GM19452 (cell line): ENCODE measurements around the gene VIPR2.

Experiments
- ATAC-seq: cut with Tn5 transposase; IDR thresholded peaks from one replicate; pipeline ENCODE4 v1.9.1; 2021; ENCODE audit not compliant: unreplicated experiment

The VIPR2 gene

DNA sequence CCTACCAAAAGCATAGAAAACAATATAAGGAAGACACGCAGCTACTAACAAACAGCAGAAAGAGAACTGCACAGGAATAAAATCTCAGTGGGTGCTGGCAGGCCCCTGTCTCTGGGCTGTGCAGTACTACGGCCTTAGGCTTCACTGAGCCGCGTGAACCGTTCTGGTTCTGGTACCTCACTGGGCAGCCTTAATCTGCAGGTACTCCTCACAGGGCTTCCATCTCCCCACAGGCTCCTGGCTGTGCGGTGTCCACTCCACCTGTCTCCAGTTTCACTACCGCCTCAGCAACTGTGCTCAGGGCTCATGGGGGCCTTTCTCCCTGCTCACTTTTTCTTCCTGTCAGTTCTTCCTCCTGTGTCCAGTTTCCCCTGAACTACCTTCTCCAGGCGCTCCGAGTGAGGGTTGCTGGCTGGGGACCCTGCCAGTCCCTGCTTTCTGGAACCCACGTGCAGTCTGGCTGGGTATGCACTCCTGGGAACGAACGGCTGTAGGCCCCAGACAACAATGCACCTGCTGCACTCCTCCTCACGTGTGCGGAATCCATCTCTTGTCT, 75.7 kb downstream of the VIPR2 start:
- no peak for ATAC-seq

DNA sequence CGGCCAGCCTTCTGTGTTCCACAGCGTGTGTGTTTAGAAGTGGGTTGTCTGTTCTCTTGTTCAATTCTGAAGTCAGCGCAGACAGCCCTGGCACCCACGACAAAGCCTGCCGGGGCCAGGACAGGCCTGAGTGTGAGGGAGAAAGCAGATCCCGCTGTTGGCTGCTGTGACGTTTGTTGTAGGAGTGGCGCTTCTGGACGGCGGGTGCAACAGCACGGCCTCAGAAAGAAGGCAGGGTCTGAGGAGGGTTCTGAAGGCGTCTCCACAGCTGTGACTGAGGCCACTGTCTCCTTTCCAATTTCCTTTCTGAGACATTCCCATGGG, 76.2 kb downstream of the VIPR2 start:
- ATAC-seq, result no peak

GRCh38 chr7:159067576-159068487, 76.8 kb downstream of the VIPR2 start:
- no peak for ATAC-seq

DNA sequence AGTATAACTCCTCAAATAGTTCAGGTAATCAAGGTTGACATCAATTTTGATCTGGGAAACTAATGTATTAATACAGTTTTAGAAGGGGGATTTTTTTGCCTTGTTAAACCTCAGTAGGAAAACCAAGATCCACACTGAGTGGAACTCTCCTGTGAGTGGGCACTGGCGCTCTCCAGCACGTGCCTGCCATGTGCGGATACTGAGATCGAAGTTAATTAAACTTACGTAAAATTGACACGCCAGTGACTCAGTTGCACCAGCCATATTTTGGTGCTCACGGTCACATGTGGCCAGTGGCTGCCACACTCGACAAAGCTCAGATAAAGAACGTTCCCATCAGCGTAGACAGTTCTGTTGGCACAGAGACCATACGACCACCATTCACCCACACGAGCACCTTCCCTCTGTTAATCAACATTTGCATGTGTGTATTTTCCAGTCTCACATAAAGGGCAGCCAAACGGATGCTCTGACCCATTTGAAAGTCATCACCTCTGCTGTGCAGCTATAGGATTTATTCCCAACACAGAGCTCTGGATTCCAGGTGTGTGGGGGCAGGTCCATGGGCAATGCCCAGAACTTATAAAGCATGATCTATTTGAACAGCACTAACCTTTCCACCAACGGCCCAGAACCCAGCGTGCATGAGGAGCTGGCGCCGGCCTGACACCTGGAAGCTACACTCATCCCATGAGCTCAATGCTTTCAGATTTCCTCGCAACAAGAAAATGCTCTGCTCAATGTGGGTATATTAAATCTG, 77.7 kb downstream of the VIPR2 start:
- no peak for ATAC-seq

DNA sequence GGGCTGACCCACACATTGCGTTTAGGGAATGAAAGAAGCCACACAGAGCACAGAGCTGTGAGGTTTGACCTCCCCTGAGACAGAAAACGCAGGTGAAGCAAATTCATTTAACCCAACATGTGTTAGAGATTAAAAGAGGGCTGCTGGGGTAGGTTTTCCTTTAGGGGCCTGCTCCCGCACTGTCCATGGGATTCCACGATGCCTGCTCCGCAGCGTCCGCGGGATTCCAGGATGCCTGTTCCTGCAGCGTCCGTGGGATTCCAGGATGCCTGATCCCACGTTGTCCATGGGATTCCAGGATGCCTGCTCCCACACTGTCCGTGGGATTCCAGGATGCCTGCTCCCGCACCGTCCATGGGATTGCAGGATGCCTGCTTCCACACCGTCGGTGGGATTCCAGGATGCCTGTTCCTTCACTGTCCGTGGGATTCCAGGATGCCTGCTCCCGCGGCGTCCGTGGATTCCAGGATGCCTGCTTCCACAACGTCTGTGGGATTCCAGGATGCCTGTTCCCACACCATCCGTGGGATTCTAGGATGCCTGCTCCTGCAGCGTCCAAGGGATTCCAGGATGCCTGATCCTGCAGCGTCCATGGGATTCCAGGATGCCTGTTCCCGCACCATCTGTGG, 78.7 kb downstream of the VIPR2 start:
- no peak for ATAC-seq

GRCh38 chr7:159064816-159065510, 79.7 kb downstream of the VIPR2 start:
- ATAC-seq, result no peak

- ATAC-seq, result no peak
Observed at GRCh38 chr7:159064121-159064815, 80.4 kb downstream of the VIPR2 start.

DNA sequence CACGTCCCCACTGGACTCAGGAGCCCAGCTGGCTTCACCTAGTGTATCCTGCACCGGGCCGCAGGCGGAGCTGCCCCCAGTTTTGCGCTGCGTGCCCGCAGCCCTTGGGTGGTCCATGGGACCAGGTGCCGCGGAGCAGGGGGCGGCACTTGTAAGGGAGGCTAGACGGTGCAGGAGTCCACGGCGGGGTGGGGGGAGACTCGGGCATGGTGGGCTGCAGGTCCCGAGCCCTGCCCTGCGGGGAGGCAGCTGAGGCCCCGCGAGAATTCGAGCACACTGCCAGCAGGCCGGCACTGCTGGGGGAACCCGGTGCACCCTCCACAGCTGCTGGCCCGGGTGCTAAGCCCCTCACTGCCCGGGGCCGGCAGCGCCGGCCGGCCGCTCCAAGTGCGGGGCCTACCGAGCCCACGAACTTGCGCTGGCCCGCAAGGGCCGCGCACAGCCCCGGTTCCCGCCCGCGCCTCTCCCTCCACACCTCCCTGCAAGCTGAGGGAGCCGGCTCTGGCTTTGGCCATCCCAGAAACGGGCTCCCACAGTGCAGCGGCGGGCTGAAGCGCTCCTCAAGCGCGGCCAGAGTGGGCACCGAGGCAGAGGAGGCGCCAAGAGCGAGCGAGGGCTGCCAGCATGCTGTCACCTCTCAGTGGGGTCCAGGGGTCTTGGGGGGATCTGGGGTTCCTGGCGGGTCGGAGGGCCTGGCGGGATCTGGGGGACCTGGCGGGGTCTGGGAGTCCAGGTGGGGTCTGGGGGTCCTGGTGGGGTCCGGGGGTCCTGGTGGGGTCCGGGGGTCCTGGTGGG, 81.4 kb downstream of the VIPR2 start:
- ATAC-seq, result no peak

- no peak for ATAC-seq
Observed at GRCh38 chr7:159062569-159062968, 82.1 kb downstream of the VIPR2 start.

DNA sequence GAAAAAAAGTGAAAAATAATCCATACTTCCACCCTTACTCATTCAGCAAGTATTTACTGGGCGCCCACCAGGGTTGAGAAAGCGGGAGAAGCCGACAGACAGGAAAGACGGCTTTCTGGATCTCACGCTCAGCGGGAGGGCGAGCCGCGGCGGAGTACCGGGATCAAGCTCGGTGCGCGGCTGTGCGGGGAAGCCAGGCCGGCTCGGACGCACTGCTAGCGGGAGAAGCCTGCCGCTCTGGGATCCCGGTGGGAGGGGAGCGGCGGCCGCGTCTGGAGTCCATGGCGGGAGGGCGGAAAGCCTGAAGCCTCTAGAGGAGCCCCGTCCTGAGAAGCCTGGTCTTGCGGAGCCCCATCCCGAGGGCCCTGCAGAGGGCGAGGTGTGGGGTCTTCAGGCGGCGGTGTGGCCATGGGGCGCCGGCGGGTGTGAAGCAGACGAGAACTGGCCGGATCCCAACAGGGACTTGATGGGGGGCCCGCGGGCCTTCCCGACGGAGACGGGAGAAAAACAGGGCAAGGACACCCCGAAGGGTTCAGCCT, 82.9 kb downstream of the VIPR2 start:
- ATAC-seq, result no peak

GRCh38 chr7:159061209-159061608, 83.5 kb downstream of the VIPR2 start:
- ATAC-seq, result no peak

DNA sequence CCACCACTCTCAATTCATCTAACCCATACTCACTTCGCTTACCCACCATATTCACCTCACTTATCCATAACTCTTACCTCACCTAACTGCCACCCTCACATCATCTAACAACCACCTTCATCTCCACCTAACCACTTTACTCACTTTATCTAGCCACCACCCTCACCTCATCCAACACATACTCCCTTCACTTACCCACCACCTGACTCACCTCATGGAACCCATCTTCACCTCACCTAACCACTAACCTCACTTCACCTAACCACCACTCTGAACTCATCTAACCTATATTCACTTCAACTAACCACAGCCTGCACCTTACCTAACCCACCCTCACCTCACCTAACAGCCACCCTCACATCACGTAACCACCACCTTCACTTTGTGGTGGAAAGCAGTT, 84.2 kb downstream of the VIPR2 start:
- ATAC-seq, result no peak

- ATAC-seq, result no peak
Observed at GRCh38 chr7:159059629-159060028, 85.0 kb downstream of the VIPR2 start.

GRCh38 chr7:159057647-159058046, 87.0 kb downstream of the VIPR2 start:
- ATAC-seq, result no peak

- no peak for ATAC-seq
Observed at GRCh38 chr7:159056737-159057136, 87.9 kb downstream of the VIPR2 start.

GRCh38 chr7:159051916-159052315, 92.8 kb downstream of the VIPR2 start:
- no peak for ATAC-seq

GRCh38 chr7:159050704-159051103, 94.0 kb downstream of the VIPR2 start:
- ATAC-seq, result no peak

GRCh38 chr7:159049266-159050025, 95.2 kb downstream of the VIPR2 start:
- no peak for ATAC-seq

GRCh38 chr7:159048656-159049055, 96.0 kb downstream of the VIPR2 start:
- no peak for ATAC-seq
